Activated B cell treated with CpG ODN at 0.5 μM for 24 hours (primary cell): Measurements from ENCODE around the gene NCR2. TPM values are rescaled to one million over a fixed set of nuclear protein-coding genes. Genes with fewer than 3 reads are reported as not detected.
"Not testable (repeated sequence)": the region's sequence is repeated elsewhere in the genome, so short reads cannot be mapped to it uniquely, and the experiment has no call there.

Source experiments
- ATAC-seq: fragments of 200-7000 bp; cut with Tn5 transposase; one replicate; pipeline ENCODE4 v1.10.0; 2021; ENCODE audit warnings: low read depth, mild to moderate bottlenecking, moderate library complexity
- CTCF ChIA-PET: fragments of 350-600 bp; sonication (Branson Sonifier 250); formaldehyde crosslinking; loops from one replicate; lab custom pipeline; 2021; ENCODE audit warnings: antibody characterized with exemption; lab: Charles Lee
- POLR2A ChIA-PET: fragments of 350-600 bp; sonication (Branson Sonifier 250); formaldehyde crosslinking; loops from one replicate; lab custom pipeline; 2021; ENCODE audit warnings: antibody characterized with exemption; lab: Charles Lee
- DNase-seq: peaks from one replicate; pipeline ENCODE4 v3.0.0; 2022
- H3K27ac Mint-ChIP-seq: one replicate; pipeline ENCODE4 v1.8.0; 2020; ENCODE audit warnings: mixed read lengths
- H3K27me3 Mint-ChIP-seq: one replicate; pipeline ENCODE4 v1.8.0; 2021; ENCODE audit warnings: mixed read lengths
- H3K36me3 Mint-ChIP-seq: one replicate; pipeline ENCODE4 v1.8.0; 2021; ENCODE audit warnings: low read depth, mixed read lengths
- H3K4me1 Mint-ChIP-seq: one replicate; pipeline ENCODE4 v1.8.0; 2021; ENCODE audit warnings: mixed read lengths
- H3K4me3 Mint-ChIP-seq: one replicate; pipeline ENCODE4 v1.8.0; 2020; ENCODE audit warnings: mild to moderate bottlenecking, mixed read lengths
- H3K9me3 Mint-ChIP-seq: one replicate; pipeline ENCODE4 v1.8.0; 2020; ENCODE audit warnings: mixed read lengths
- CTCF ChIP-seq: fragments of 200-600 bp; IDR thresholded peaks from one replicate; pipeline ENCODE4 v1.8.0; 2022; ENCODE audit warnings: antibody characterized with exemption, mild to moderate bottlenecking
- intact Hi-C: fragments of 100-400 bp; cut with micrococcal nuclease; formaldehyde crosslinking; loops from one replicate; pipeline ENCODE4 v1.15.1; 2024
- total RNA-seq: library from RNA; stranded (reverse); gene quantifications from 2 replicates; pipeline ENCODE4 v1.2.3, GENCODE V29; 2022

Gene NCR2
- total RNA-seq, 1 donor from 2014 or later, result not detected

DNA sequence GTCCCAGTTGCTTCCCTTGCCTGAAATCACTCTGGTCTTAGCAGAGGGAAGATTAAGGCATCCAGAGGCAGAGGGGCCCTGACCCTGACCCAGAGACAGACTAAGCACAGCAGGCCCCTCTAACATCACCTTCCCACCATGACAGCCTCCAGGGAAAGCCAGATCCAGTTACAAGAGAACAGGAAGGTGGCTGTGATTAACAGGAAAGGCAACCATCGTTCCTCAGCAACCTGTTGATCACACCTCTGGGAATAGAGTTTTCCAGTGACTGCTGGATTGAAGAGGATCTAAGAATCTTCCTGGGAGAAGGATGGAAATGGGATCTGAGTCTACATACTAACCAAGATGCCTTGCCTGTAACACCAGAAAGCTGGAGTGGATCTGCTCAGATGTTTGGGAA is 43.7 kb upstream of the NCR2 start:
- ChIA-PET POLR2A (no interaction called here), CTCF (no interaction called here)
- DNase-seq (no peak), ATAC-seq (no peak)
- H3K9me3 Mint-ChIP-seq, result peaks cover 6% of the 10 kb centered on the region
- intact Hi-C loops, result no loop called here
- no peak overlapping the region for H3K4me3 Mint-ChIP-seq
- peaks cover 18% of the 10 kb centered on the region for H3K4me1 Mint-ChIP-seq
- H3K27me3 Mint-ChIP-seq, result no peaks in the 10 kb centered on the region
- no peak overlapping the region for H3K27ac Mint-ChIP-seq
- no peaks in the 10 kb centered on the region for H3K36me3 Mint-ChIP-seq
- TF ChIP-seq CTCF, result no peak

- intact Hi-C loops, result no loop called here
- no peaks in the 10 kb centered on the region for H3K27me3 Mint-ChIP-seq
- ATAC-seq, result no peak
- no peak for TF ChIP-seq CTCF
- H3K4me1 Mint-ChIP-seq, result peaks cover 36% of the 10 kb centered on the region
- H3K27ac Mint-ChIP-seq, result no peak overlapping the region
- ChIA-PET POLR2A (no interaction called here), CTCF (no interaction called here)
- no peak overlapping the region for H3K4me3 Mint-ChIP-seq
- H3K36me3 Mint-ChIP-seq, result peaks cover 4% of the 10 kb centered on the region
- no peak for DNase-seq
- peaks cover 23% of the 10 kb centered on the region for H3K9me3 Mint-ChIP-seq
Measured at GRCh38 chr6:41294214-41294872, 41.1 kb upstream of the NCR2 start.

DNA sequence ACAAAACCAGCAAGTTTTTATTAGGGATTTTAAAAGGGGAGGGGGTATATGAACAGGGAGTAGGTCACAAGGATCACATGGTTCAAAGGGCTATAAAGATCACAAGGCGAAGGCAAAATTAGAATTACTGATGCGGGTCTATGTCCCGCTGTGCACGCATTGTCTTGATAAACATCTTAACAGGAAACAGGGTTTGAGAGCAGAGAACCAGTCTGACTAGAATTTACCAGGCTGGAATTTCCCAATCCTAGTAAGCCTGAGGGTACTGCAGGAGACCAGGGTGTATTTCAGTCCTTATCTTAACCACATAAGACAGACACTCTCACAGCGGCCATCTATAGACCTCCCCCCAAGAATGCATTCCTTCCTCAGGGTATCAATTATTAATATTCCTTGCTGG is 38.2 kb upstream of the NCR2 start:
- intact Hi-C loops, ATAC-seq, H3K27me3 Mint-ChIP-seq, H3K36me3 Mint-ChIP-seq, H3K4me3 Mint-ChIP-seq, H3K27ac Mint-ChIP-seq, DNase-seq, POLR2A ChIA-PET: not testable (repeated sequence)
- Mint-ChIP-seq H3K4me1 (peaks cover 62% of the 10 kb centered on the region), H3K9me3 (peaks cover 29% of the 10 kb centered on the region)
- CTCF ChIA-PET, result interaction anchor here (0.9 kb wide), 1 partner anchor 22 kb away, joined by 3 read pairs; no protein-coding TSS in a partner anchor

DNA sequence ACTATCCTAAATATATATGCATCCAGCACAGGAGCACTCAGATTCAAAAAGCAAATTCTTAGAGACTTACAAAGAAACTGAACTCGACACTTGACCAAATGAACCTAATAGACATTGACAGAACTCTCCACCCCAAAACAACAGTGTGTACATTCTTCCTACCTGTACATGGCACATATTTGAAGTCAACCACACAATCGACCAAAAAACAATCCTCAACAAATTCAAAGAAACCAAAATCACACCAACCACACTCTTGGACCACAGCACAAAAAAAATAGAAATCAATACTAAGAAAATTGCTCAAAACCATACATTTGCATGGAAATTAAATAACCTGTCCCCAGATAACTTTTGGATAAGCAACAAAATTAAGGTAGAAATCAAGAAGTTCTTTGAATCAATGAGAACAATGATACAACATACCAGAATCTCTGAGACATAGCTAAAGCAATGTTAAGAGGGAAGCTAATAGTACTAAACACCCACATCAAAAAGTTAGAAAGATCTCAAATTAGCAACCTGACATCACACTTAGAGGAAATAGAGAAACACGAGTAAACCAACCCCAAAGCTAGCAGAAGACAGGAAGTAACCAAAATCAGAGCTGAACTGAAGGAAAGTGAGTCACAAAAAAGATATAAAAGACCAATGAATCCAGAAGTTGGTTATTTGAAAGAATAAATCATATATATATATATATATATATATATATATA is 36.5 kb upstream of the NCR2 start:
- Mint-ChIP-seq H3K27me3 (no peaks in the 10 kb centered on the region), H3K27ac (peak overlapping the region; percentile 85), H3K4me3 (peak overlapping the region; percentile 61), H3K36me3 (peaks cover 4% of the 10 kb centered on the region), H3K4me1 (peaks cover 69% of the 10 kb centered on the region), H3K9me3 (peaks cover 33% of the 10 kb centered on the region)
- intact Hi-C loops, result no loop called here
- DNase-seq, result no peak
- no peak for TF ChIP-seq CTCF
- peak; percentile 56 for ATAC-seq
- CTCF ChIA-PET, result interaction anchor here (0.7 to 1.9 kb wide), 3 partner anchors 9 to 21 kb away, joined by 3 to 5 read pairs (median 3); no protein-coding TSS in a partner anchor
- POLR2A ChIA-PET, result interaction anchor here (0.6 to 0.8 kb wide), 4 partner anchors 9 to 98 kb away, joined by 3 read pairs; partner anchors contain the start of gene TREML2

DNA sequence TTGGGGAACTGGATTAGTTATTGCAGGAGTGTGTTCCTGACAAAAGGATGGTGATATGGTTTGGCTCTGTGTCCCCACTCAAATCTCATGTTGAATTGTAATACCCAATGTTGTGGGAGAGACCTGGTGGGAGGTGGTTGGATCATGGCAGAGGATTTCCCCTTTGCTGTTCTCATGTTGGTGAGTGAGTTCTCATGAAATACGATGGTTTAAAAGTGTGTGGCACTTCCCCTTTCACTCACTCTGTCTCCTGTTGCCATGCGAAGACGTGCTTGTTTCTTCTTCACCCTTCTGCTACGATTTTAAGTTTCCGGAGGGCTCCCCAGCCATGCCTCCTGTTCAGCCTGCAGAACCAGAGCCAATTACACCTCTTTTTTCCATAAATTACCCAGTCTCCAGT is 32.8 kb upstream of the NCR2 start:
- H3K4me3 Mint-ChIP-seq, result peak overlapping the region; percentile 39

More for the DNA sequence above, 32.8 kb upstream of the NCR2 start:
- no peaks in the 10 kb centered on the region for H3K27me3 Mint-ChIP-seq
- peaks cover 4% of the 10 kb centered on the region for H3K36me3 Mint-ChIP-seq
- ATAC-seq, result peak; percentile 81
- H3K9me3 Mint-ChIP-seq, result peaks cover 20% of the 10 kb centered on the region
- peak overlapping the region; percentile 83 for H3K27ac Mint-ChIP-seq
- intact Hi-C loops, result no loop called here
- ChIA-PET POLR2A (no interaction called here), CTCF (no interaction called here)
- H3K4me1 Mint-ChIP-seq, result peaks cover 67% of the 10 kb centered on the region
- no peak for TF ChIP-seq CTCF
- no peak for DNase-seq
